HFFc6 (cell line): ENCODE results near the gene DGLUCY. TPM values are rescaled to one million over a fixed set of nuclear protein-coding genes. Genes with fewer than 3 reads are reported as not detected.
"Not testable (repeated sequence)": the region's sequence is repeated elsewhere in the genome, so short reads cannot be mapped to it uniquely, and the experiment has no call there.

Source experiments
- DNase-seq: peaks from one replicate; pipeline ENCODE4 v3.0.0-alpha.2; 2018
- H3K27ac Mint-ChIP-seq: 2 replicates; pipeline ENCODE4 v1.8.0; 2020; ENCODE audit warnings: mild to moderate bottlenecking, mixed read lengths
- H3K27me3 Mint-ChIP-seq: 2 replicates; pipeline ENCODE4 v1.8.0; 2021; ENCODE audit warnings: mild to moderate bottlenecking, moderate library complexity, mixed read lengths; ENCODE audit not compliant: insufficient read depth
- H3K36me3 Mint-ChIP-seq: 2 replicates; pipeline ENCODE4 v1.8.0; 2021; ENCODE audit warnings: low read depth, mixed read lengths
- H3K4me1 Mint-ChIP-seq: 2 replicates; pipeline ENCODE4 v1.8.0; 2020; ENCODE audit warnings: low read depth, mixed read lengths
- H3K4me3 Mint-ChIP-seq: 2 replicates; pipeline ENCODE4 v1.8.0; 2020; ENCODE audit warnings: mild to moderate bottlenecking, moderate library complexity, mixed read lengths
- H3K9me3 Mint-ChIP-seq: 2 replicates; pipeline ENCODE4 v1.8.0; 2020; ENCODE audit warnings: mild to moderate bottlenecking, mixed read lengths
- total RNA-seq, 6 experiments: library from RNA; stranded (reverse); fragmentation: NEBNext Ultra II Directional; extraction: Animal tissue kit (Norgen Biotek cat#: 25700); gene quantifications; 2 replicates in 1 of 6; 3 replicates in 5 of 6; pipeline ENCODE4 v1.2.3, GENCODE V29; 2021
- TF ChIP-seq, protein P1 (sequence below): fragments of 200-600 bp; sonication (generic); IDR thresholded peaks from 2 replicates; pipeline ENCODE4 v1.5.0; 2021; ENCODE audit warnings: antibody characterized with exemption, mild to moderate bottlenecking

The DGLUCY gene
- total RNA-seq, 6 experiments from 2014 or later, result 13.5 to 18.1 (median 15.2) TPM

DNA sequence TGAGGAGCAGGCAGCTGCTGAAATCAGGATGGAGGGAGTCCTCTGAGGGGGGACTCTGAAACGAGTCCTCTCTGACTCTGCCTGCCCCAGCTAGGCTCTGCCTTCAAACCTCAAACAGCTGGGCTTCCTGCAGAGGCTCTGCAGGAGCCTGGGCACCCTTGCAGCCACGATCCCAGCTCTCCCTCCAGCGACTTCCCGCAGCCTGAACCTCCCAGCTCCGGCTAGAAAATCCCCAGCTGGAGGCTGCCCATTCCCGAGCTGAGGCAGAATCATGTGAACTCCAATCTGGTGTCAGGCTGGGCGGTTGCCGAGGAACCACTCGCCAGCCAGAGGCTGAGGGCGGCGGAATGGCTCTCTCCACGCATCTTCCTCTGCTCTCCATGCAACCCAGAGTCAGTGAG lies 130.6 kb downstream of the DGLUCY start, which contains the start of gene GPR68:
Gene GPR68 (minus strand): TSS at position 204 of the 401 bp plus-strand sequence. CDS start 9,654 bp downstream, outside the sequence.
- peaks cover 7% of the 10 kb centered on the region; the same call in 1 of the 2 replicates for H3K9me3 Mint-ChIP-seq
- H3K36me3 Mint-ChIP-seq, result peaks cover 12% of the 10 kb centered on the region
- DNase-seq, result peak; percentile 65
- no peaks in the 10 kb centered on the region; the same call in 1 of the 2 replicates for H3K27me3 Mint-ChIP-seq
- H3K4me3 Mint-ChIP-seq, result peak within 1 kb of the TSS; percentile 81
- TF ChIP-seq, protein P1, sequence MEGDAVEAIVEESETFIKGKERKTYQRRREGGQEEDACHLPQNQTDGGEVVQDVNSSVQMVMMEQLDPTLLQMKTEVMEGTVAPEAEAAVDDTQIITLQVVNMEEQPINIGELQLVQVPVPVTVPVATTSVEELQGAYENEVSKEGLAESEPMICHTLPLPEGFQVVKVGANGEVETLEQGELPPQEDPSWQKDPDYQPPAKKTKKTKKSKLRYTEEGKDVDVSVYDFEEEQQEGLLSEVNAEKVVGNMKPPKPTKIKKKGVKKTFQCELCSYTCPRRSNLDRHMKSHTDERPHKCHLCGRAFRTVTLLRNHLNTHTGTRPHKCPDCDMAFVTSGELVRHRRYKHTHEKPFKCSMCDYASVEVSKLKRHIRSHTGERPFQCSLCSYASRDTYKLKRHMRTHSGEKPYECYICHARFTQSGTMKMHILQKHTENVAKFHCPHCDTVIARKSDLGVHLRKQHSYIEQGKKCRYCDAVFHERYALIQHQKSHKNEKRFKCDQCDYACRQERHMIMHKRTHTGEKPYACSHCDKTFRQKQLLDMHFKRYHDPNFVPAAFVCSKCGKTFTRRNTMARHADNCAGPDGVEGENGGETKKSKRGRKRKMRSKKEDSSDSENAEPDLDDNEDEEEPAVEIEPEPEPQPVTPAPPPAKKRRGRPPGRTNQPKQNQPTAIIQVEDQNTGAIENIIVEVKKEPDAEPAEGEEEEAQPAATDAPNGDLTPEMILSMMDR, result no peak
- peaks cover 39% of the 10 kb centered on the region for H3K4me1 Mint-ChIP-seq
- peak within 1 kb of the TSS; percentile 84 for H3K27ac Mint-ChIP-seq

DNA sequence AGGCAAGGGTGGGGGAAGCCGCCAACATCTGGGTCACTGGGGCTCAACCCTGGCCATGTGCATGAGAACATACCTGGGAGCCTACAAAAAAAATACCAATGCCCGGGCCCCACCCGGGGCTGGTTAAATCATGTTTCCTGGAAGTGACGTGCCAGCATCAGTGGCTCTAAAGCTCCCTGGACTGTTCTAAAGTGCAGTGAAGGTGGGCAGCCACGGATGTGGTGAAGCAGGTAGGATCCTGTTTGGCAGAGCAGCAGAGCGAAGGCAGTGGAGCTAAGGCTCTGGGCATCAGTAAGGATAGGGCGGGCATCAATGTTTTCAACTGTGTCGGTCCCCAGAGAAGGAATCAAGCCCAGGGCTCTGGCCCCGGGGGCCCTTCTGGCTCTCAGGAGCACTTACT lies 131.2 kb downstream of the DGLUCY start:
- Mint-ChIP-seq H3K9me3 (peaks cover 3% of the 10 kb centered on the region; the same call in 1 of the 2 replicates), H3K4me3 (peak overlapping the region; percentile 81), H3K27me3 (no peaks in the 10 kb centered on the region; the same call in 1 of the 2 replicates), H3K27ac (peak overlapping the region; percentile 84), H3K36me3 (peaks cover 8% of the 10 kb centered on the region), H3K4me1 (peaks cover 44% of the 10 kb centered on the region)
- DNase-seq, result no peak
- TF ChIP-seq, protein P1, result no peak

DNA sequence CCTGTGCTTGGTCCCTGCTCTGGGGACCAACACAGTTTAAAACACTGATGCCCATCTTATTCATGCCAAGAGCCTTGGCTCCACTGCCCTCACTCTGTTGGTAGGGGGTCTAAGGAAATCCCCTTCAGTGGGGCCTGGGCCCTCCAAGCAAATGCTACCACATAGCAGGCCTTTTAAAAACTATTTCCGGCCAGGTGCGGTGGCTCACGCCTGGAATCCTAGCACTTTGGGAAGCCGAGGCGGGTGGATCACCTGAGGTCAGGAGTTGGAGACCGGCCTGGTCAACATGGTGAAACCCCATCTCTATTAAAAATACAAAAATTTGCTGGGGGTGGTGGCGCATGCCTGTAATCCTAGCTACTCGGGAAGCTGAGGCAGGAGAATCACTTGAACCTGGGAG lies 131.7 kb downstream of the DGLUCY start:
- not testable (repeated sequence) for H3K4me3 Mint-ChIP-seq, H3K27me3 Mint-ChIP-seq, H3K9me3 Mint-ChIP-seq, H3K36me3 Mint-ChIP-seq, H3K27ac Mint-ChIP-seq, DNase-seq
- peaks cover 50% of the 10 kb centered on the region for H3K4me1 Mint-ChIP-seq

DNA sequence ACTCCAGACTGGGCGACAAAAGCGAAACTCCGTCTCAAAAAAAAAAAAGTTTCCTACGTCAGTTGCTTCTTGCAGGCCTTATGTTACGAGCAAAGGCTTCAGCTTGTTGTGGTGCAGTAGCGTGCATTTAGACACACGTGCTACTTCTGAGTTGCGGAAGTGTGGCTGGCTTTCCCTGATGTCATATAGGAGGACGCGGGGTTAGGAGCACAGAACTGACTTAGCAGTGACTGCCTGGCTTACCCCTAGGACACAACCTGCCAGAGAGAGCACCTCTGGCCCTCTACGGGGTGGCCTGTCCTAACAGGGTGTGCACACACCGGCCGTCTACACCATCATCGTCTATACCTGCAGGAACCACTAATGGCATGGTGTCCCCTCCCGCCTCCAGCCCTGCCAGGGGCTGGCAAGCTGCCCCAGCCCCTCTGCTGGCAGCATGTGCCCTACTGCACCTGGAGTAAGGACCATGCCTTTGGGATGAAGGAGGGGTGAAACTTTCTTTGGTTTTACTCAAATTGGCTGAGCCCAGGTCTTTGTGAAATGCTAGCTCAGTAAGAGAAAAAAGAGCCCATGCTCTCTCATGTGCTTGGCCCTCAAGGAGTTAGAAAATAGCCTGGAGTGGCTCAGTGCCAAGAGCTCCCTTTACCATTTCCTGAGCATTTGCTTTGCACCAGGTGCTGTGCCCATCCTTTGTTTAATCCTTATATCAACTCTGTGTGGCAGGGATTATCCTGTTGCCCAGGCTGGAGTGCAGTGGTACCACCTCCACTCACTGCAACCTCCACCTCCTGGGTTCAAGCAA lies 132.4 kb downstream of the DGLUCY start:
- peaks cover 54% of the 10 kb centered on the region for H3K4me1 Mint-ChIP-seq
- peaks cover 8% of the 10 kb centered on the region for H3K36me3 Mint-ChIP-seq
- TF ChIP-seq, protein P1, result no peak
- H3K4me3 Mint-ChIP-seq, result no peak overlapping the region
- peaks cover 3% of the 10 kb centered on the region; the same call in 1 of the 2 replicates for H3K9me3 Mint-ChIP-seq
- no peak for DNase-seq
- no peaks in the 10 kb centered on the region; the same call in 1 of the 2 replicates for H3K27me3 Mint-ChIP-seq
- H3K27ac Mint-ChIP-seq, result no peak overlapping the region

DNA sequence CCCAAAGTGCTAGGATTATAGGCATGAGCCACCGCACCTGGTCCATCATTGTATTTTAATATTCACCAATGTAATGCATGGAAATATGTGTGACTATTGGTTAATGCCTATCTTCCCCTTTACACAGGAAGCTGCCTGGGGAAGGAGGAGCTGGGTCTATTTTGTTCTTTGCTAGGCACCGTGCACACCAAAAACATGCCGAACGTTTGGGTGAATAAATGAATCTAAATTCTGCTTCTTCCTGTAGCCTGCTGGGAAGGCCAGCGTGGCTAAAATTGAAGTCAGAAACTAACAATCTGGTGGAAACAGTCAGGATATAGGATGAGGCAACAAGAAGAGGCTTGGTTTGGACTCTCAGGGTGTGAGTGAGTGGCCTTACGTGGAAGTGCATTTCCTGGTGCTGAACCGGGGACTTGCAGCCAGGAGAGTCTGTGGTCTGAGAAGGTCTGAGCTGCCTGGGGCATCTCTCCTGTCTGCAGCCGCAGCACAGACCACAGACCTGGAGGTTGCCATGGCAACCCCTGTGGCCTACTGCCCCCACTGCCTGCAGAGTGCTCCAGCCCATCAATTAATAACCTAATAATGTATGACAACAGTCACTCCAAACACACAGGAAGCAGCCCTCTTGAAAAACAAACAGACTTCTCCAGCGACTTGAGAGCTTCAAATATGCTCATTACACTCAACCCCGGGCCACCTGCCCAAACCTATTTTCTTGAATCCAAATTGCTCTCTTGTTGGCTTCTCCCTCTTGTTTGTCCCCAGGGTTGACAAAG lies 136.2 kb downstream of the DGLUCY start:
- Mint-ChIP-seq H3K4me1 (peaks cover 28% of the 10 kb centered on the region), H3K27ac (peak overlapping the region; percentile 63), H3K27me3 (no peaks in the 10 kb centered on the region; the same call in 1 of the 2 replicates), H3K9me3 (peaks cover 3% of the 10 kb centered on the region; the same call in 1 of the 2 replicates), H3K36me3 (peaks cover 5% of the 10 kb centered on the region), H3K4me3 (no peak overlapping the region)
- DNase-seq, result peak; percentile 63
- TF ChIP-seq, protein P1, result no peak
